ENCODE data around the gene ATL3. TPM values are rescaled to one million over a fixed set of nuclear protein-coding genes. Genes with fewer than 3 reads are reported as not detected.
A peak's percentile ranks its signal among the peaks of the same experiment; 100 is the strongest.

The ATL3 gene
- total and polyA plus RNA-seq, 11 donors = 4.7 to 30.4 (median 13.3) TPM

DNA sequence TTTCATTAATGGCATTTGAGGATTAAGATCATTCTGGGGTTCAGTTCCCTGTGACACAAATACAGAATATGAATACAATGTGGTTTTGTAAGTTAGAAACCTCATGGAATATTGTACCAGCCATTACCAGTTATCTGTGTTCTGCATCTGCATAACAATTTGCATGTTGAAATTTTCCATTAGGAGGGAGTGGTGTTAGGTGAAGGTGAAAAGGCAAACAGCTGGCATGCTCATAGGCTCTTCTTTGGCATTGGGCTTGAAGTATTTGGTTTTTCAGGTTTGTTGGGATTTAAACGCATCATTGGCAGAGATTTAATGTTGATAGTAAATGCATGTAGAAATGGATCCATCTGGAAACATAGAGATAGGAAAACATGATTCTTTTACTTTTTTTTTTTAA lies 28.7 kb upstream of the ATL3 start:
- H3K36me3 ChIP-seq = no peaks in the 10 kb centered on the region
- H3K27me3 ChIP-seq = no peaks in the 10 kb centered on the region
- ATAC-seq = no peak
- no peak overlapping the region for H3K4me3 ChIP-seq
- H3K4me1 ChIP-seq = peaks cover 0 to 21% (median 11%) of the 10 kb centered on the region in 12 donors
- H3K9me3 ChIP-seq = no peaks in the 10 kb centered on the region
- intact Hi-C loops (cut with DNase I) = no loop called here
- WGBS, 4 donors = 93 to 98% (median 96%) methylated on average over 1 of the region's 1 CpG
- TF ChIP-seq, protein P1, sequence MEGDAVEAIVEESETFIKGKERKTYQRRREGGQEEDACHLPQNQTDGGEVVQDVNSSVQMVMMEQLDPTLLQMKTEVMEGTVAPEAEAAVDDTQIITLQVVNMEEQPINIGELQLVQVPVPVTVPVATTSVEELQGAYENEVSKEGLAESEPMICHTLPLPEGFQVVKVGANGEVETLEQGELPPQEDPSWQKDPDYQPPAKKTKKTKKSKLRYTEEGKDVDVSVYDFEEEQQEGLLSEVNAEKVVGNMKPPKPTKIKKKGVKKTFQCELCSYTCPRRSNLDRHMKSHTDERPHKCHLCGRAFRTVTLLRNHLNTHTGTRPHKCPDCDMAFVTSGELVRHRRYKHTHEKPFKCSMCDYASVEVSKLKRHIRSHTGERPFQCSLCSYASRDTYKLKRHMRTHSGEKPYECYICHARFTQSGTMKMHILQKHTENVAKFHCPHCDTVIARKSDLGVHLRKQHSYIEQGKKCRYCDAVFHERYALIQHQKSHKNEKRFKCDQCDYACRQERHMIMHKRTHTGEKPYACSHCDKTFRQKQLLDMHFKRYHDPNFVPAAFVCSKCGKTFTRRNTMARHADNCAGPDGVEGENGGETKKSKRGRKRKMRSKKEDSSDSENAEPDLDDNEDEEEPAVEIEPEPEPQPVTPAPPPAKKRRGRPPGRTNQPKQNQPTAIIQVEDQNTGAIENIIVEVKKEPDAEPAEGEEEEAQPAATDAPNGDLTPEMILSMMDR (IDR thresholded peaks at IDR 0.05) = no peak
- TF ChIP-seq POLR2A (IDR thresholded peaks at IDR 0.05) = no peak
- DNase-seq = no peak
- no peak overlapping the region for H3K27ac ChIP-seq

DNA sequence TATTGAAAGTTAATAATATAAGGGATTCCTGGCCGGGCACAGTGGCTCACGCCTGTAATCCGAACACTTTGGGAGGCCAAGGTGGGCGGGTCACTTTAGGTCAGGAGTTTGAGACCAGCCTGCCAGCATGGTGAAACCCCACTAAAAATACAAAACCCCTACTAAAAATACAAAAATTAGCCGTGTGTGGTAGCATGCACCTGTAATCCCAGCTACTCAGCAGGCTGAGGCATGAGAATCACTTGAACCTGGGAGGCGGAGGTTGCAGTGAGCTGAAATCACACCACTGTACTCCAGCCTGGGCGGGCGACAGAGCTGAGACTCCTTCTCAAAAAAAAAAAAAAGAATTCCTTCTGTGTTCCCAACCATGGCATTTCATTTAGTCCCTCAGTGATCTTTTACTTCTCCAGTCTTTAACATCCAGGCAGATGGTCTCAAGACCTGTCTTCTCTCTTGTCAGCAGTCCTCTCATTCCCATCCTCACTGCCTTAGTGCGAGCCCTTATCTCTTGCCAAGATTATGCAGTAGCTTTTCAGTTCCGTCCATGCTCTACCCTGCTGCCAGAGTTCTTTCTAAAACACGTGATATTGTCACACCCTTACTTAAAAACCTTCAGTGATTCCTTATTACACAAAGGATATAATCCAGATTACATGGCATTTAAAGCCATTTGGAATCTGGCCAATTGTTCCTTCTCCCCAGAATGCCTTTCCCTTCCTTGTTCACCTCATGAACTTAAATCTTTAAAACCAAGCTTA lies 28.0 kb upstream of the ATL3 start:
- H3K4me3 ChIP-seq = no peak overlapping the region
- WGBS, 4 donors = 59 to 71% (median 70%) methylated on average over 11 of the region's 11 CpGs
- peaks cover 0 to 21% (median 11%) of the 10 kb centered on the region in 12 donors for H3K4me1 ChIP-seq
- H3K27me3 ChIP-seq = no peaks in the 10 kb centered on the region
- TF ChIP-seq, protein P1 (IDR thresholded peaks at IDR 0.05) = no peak
- no peak for TF ChIP-seq POLR2A (IDR thresholded peaks at IDR 0.05)
- intact Hi-C loops (cut with DNase I) = no loop called here
- H3K27ac ChIP-seq = no peak overlapping the region
- H3K9me3 ChIP-seq = no peaks in the 10 kb centered on the region
- DNase-seq (no peak), ATAC-seq (peak in 3 of 4 donors; percentile 32 to 54 (median 49))
- no peaks in the 10 kb centered on the region for H3K36me3 ChIP-seq

DNA sequence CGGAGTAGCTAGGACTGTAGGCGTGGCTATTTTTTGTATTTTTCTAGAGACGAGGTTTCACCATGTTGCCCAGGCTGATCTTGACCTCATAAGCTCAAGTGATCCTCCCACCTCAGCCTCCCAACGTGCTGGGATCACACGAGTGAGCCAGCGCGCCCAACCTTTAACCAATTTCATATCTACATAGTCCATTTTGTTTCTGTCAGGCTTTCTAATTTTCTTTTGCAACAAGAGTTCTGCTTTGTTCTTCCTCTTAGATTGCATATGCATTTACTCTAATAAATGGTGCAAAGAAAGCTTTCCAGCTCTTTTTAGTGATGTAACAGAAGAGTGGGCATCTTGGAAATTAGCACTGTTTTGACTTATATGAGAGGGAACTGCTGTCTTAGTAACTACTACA lies 23.4 kb upstream of the ATL3 start:
- Histone ChIP-seq H3K36me3 (no peaks in the 10 kb centered on the region), H3K27ac (no peak overlapping the region), H3K4me3 (no peak overlapping the region), H3K9me3 (no peaks in the 10 kb centered on the region), H3K27me3 (no peaks in the 10 kb centered on the region), H3K4me1 (peaks cover 0 to 20% (median 9%) of the 10 kb centered on the region in 12 donors)
- intact Hi-C loops (cut with DNase I) = no loop called here
- ATAC-seq (no peak), DNase-seq (no peak)
- no peak for TF ChIP-seq POLR2A (IDR thresholded peaks at IDR 0.05)
- TF ChIP-seq, protein P1 (IDR thresholded peaks at IDR 0.05) = no peak
- WGBS, 4 donors = 93 to 96% (median 94%) methylated on average over 7 of the region's 7 CpGs

DNA sequence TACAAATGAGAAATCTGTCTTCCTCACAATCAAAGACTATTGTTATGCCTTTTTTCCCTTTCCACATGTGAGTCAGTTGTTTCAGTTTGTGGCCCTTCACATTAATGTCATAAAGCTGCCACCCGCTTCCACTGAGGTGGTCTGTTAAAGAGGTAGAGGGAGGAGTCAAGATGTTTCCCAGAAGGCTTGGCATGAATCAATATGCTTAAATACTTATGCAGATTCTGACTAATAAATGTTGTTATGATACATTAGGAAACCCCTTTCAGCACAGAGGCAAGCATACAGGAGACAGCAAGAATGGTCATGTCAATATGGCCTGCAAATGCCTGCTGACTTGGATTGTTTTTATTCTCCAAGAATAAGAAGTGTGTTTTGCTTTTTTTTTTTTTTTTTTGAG lies 16.7 kb upstream of the ATL3 start:
- Histone ChIP-seq H3K9me3 (no peaks in the 10 kb centered on the region), H3K27me3 (no peaks in the 10 kb centered on the region), H3K36me3 (no peaks in the 10 kb centered on the region), H3K4me3 (no peak overlapping the region), H3K27ac (no peak overlapping the region), H3K4me1 (peaks cover 0 to 56% (median 20%) of the 10 kb centered on the region in 12 donors)
- WGBS, 4 donors = 91 to 100% (median 95%) methylated on average over 1 of the region's 1 CpG
- DNase-seq (no peak), ATAC-seq (no peak)
- TF ChIP-seq, protein P1 (IDR thresholded peaks at IDR 0.05) = no peak
- TF ChIP-seq POLR2A (IDR thresholded peaks at IDR 0.05) = no peak
- intact Hi-C loops (cut with DNase I) = loop anchor here in 3 of 10 donors (10.0 kb wide), 1 partner anchor 47 kb away; no protein-coding TSS in a partner anchor

Data from heart left ventricle (tissue), 16 donors.